SW480 (cell line): Measurements from ENCODE around the gene RABEPK.
"Not testable (repeated sequence)": the region's sequence is repeated elsewhere in the genome, so short reads cannot be mapped to it uniquely, and the experiment has no call there.

Experiments
- DNase-seq: peaks from one replicate; pipeline ENCODE4 v3.0.0-alpha.2; 2016; ENCODE audit warnings: low spot score

RABEPK gene

GRCh38 chr9:125246261-125246667, 45.9 kb downstream of the RABEPK start:
- no peak for DNase-seq

GRCh38 chr9:125254231-125254630, 53.9 kb downstream of the RABEPK start:
- no peak for DNase-seq

DNA sequence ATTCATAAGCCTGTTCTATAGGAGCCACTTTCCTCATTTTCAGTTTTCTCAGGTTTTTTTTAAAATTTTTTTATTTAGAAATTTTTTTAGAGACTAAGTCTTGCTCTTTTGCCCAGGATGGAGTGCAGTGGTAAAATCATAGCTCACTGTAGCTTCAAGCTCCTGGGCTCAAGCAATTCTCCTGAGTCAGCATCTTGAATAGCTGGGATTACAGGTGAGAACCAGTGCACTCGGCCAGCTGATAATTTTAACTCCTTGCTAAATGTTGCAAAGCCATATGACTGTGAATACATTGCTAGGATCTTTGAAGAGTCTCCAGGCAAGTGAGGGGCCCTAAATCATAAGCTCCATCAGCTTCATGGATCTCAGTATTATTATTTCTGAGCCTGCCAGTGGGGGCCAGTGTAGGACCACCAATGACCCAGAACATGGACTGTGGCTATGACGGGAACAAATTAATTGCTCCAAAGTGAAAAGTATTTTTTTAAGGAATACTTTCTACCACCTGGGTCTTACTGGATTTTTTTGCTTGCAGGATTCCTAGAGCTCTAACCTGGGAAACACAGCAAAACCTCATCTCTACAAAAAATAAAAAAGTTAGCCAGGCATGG, 55.5 kb downstream of the RABEPK start:
- DNase-seq: no peak

DNA sequence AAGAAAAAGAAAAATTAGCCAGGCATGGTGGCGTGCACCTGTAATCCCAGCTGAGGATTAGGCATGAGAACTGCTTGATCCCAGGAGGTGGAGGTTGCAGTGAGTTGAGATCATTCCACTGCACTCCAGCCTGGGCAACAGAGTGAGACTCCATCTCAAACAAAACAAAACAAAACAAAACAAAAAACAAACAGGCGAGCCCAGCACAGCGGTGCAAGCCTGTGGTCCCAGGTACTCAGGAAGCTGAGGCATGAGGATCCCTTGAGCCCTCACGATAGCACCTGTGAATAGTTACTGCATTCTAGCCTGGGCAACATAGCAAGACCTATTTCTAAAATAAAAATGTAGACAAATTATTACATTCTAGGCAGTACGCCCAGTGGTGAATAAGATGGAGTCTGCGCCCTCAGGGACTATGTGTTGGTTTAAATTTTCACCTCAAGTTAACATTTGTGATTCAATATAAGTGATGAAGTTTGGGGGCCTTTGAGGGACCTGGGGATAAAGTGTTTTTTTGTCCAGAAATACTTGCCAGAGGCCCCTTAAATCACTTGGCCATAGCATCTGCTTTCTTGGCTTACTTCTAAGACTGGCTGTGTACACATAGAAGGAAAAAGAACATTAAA, 57.9 kb downstream of the RABEPK start:
- DNase-seq: no peak

DNA sequence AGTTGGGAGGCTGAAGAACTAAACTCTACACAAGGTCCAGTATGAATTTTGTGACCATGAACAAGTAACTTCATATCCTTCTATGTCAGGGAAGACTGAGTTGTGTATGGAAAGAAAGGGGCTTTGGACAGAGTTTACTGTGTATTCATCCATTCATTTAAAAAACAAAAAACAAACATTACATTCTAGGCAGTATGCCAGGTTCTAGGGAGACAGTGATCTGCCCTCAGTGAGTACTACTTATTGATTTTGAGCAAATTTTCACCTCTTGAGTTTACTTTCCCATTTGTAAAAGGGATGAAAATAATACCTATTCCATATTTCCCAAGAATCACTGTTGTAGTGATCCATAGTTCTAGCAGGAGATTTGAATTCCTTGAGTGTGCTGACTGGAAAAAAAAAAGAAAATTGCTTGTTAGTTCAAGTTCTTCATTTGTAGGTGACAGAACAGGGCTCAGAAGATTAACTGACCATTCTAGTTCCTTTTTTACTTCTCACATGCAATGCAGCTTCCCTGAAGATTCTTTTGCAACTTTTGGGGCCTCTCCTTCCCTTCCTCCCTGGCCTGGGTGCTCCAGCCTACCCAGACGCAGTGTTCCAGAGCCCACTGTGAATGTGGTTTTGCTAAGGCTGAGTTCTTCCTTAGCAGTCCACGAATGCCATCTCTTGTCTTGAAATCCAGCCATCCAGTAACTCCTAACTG, 58.6 kb downstream of the RABEPK start:
- DNase-seq: no peak

DNA sequence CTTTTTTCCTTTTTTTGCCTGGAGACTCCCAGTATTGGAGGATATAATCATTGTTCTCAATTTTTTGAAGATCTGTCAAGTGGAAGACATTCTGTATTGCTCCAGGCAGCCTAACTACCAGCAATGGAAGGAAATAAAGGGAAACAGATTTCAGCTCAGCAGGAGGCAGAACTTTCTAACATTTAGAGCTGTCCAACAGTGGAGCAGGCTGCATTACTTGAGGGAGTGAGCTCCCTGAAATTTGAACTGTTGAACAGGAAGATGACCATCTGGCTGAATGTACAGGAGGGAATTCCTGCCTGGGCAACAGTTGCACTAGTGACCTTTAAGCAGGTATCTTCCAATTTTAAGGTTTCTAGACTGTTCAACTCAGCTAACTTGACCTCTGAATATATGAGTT, 60.2 kb downstream of the RABEPK start:
- DNase-seq: no peak

GRCh38 chr9:125261501-125262293, 61.4 kb downstream of the RABEPK start, which contains the start of gene GAPVD1:
TSS of gene GAPVD1 (plus strand) at chr9:125261826. CDS start at chr9:125298922, 37,096 bp downstream.
- peak; percentile 94 for DNase-seq

- peak; percentile 21 for DNase-seq
Measured at GRCh38 chr9:125262294-125262991, 62.1 kb downstream of the RABEPK start.

DNA sequence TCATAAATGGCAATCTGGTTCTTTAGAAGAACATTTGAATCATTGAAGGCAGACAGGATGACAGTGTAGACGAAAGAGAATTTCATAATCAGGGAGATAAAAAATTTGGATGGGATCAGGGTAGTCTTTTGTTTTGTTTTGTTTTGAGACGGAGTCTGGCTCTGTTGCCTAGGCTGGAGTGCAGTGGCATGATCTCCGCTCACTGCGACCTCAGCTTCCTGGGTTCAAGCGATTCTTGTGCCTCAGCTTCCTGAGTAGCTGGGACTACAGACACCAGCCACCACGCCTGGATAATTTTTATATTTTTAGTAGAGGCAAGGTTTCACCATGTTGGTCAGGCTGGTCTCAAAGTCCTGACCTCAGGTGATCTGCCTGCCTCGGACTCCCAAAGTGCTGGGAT, 63.7 kb downstream of the RABEPK start:
- DNase-seq: not testable (repeated sequence)

DNA sequence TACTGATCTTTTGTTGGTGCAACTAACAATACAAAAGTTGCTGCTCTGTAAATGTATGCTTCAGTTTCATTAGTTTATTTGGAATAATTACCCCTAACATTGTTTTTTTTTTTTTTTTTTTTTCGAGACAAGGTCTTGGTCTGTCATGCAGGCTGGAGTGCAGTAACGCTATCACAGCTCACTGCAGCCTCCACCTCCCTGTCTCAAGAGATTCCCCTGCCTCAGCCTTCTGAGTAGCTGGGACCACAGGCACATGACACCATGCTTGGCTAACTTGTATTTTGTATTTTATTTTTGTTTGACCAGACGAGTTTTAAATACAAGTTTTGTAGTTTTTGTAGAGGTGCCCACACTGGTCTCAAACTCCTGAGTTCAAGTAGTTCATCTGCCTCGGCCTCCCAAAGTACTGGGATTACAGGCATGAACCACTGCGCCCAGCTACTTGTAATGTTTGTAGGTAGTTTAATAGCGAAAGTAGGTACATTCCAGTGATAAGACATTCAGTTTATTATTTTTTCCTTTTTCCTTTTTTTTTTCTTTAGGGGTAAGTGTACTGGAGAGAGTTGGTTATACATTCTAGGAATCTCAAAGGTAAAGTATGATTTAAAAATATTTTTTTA, 68.2 kb downstream of the RABEPK start:
- no peak for DNase-seq

DNA sequence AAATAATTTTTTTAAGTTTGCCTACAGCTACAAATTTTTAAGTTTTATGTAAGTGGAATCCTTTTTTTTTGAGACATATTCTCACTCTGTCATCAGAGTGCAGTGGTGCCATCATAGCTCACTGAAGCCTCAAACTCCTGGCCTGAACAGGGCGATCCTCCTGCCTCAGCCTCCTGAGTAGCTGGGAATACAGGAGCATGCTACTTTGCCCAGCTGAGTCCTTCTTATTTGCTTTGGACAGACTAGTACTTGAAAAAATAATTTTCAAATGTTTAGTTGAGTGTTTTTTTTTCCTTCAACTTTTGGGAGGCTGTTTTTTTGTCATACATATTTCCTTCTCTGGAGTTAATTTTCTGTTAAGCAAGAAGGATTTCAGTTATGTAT, 68.7 kb downstream of the RABEPK start:
- no peak for DNase-seq

- no peak for DNase-seq
Measured at GRCh38 chr9:125271081-125271480, 70.7 kb downstream of the RABEPK start.

DNA sequence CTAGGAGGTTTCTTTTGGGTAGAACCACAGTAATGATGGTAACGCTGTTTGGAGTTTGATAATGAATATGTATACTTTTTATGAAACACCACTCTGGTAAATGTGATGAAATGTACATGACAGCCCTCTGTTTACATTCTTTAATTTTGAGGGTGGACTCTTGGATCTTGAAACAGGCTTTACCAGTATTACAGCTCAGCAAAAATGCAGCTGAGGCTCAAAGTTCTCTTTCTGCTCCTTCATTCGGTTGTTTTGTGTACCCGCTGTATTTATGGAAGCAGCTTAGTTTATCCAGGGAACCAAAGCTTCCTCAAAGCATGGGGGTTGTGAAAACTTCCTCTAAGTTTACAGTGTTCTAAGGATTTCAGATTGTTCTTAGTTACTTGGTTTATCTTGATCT, 72.4 kb downstream of the RABEPK start:
- no peak for DNase-seq

DNA sequence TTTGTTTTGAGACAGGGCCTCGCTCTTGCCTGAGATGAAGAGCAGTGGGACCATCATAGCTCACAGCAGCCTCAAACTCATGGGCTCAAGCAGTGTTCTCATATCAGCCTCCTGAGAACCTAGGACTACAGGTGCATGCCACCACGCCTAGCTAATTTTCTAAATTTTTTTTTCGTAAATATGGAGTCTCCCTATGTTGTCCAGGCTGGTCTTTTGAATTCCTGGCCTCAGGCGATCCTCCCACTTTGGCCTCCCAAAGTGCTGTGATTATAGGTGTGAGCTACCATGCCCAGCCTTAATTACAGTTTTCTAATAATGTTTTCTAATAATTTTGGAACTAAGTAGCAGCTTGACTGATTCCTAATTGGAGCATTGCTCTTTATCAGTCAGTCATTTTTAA, 76.4 kb downstream of the RABEPK start:
- no peak for DNase-seq

- no peak for DNase-seq
Measured at GRCh38 chr9:125277411-125277810, 77.1 kb downstream of the RABEPK start.

- DNase-seq: no peak
Measured at GRCh38 chr9:125280945-125281344, 80.6 kb downstream of the RABEPK start.
